ENCODE data around the gene ZIC4. TPM values are rescaled to one million over a fixed set of nuclear protein-coding genes. Genes with fewer than 3 reads are reported as not detected.

ZIC4 gene
- total and polyA plus RNA-seq, 10 donors = not detected

DNA sequence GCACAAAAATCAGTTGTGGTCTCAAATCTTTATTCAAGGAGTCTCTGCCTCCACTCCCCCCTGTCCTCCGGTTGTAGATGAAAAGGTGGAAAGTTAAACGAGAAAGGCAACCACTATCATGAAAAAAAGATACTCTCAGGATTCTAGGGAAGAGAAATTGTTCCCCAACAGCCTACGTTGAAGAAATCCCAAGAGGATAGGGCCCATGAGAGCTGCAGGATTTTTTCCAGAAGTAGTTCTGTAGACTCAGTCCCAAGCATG is 17.1 kb upstream of the ZIC4 start:
- intact Hi-C loops (cut with DNase I; ENCODE audit: low total_unique reads) = no loop called here
- no peak for TF ChIP-seq POLR2AphosphoS5 (IDR thresholded peaks at IDR 0.05)
- TF ChIP-seq POLR2A (IDR thresholded peaks at IDR 0.05) = no peak
- TF ChIP-seq, protein P1, sequence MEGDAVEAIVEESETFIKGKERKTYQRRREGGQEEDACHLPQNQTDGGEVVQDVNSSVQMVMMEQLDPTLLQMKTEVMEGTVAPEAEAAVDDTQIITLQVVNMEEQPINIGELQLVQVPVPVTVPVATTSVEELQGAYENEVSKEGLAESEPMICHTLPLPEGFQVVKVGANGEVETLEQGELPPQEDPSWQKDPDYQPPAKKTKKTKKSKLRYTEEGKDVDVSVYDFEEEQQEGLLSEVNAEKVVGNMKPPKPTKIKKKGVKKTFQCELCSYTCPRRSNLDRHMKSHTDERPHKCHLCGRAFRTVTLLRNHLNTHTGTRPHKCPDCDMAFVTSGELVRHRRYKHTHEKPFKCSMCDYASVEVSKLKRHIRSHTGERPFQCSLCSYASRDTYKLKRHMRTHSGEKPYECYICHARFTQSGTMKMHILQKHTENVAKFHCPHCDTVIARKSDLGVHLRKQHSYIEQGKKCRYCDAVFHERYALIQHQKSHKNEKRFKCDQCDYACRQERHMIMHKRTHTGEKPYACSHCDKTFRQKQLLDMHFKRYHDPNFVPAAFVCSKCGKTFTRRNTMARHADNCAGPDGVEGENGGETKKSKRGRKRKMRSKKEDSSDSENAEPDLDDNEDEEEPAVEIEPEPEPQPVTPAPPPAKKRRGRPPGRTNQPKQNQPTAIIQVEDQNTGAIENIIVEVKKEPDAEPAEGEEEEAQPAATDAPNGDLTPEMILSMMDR (IDR thresholded peaks at IDR 0.05 in 8 of 11, conservative IDR thresholded peaks at IDR 0.05 in 3 of 11) = no peak
- DNase-seq = no peak
- Histone ChIP-seq H3K36me3 (no peaks in the 10 kb centered on the region), H3K4me3 (peak overlapping the region in 1 of 8 donors; percentile 1), H3K9me3 (peaks cover 0 to 28% (median 0%) of the 10 kb centered on the region in 8 donors), H3K4me1 (peaks cover 0 to 10% (median 9%) of the 10 kb centered on the region in 6 donors), H3K27ac (no peak overlapping the region), H3K27me3 (replicated peaks in 1 of 7) (peaks cover 13 to 93% (median 82%) of the 10 kb centered on the region in 7 donors)
- 2 to 8% (median 5%) methylated on average over 3 of the region's 3 CpGs for WGBS, 5 donors

GRCh38 chr3:147422601-147423536 is 16.5 kb upstream of the ZIC4 start:
- TF ChIP-seq POLR2A (IDR thresholded peaks at IDR 0.05) (no peak), POLR2AphosphoS5 (IDR thresholded peaks at IDR 0.05) (no peak)
- TF ChIP-seq, protein P1 (IDR thresholded peaks at IDR 0.05 in 8 of 11, conservative IDR thresholded peaks at IDR 0.05 in 3 of 11) = no peak
- Histone ChIP-seq H3K4me1 (peaks cover 0 to 10% (median 9%) of the 10 kb centered on the region in 6 donors), H3K27ac (no peak overlapping the region), H3K4me3 (peak overlapping the region in 1 of 8 donors; percentile 1), H3K27me3 (replicated peaks in 1 of 7) (peaks cover 13 to 97% (median 83%) of the 10 kb centered on the region in 7 donors), H3K36me3 (no peaks in the 10 kb centered on the region), H3K9me3 (peaks cover 0 to 28% (median 0%) of the 10 kb centered on the region in 8 donors)
- WGBS, 5 donors = 6 to 14% (median 9%) methylated on average over 36 of the region's 36 CpGs
- intact Hi-C loops (cut with DNase I; ENCODE audit: low total_unique reads) = no loop called here
- DNase-seq = no peak

- TF ChIP-seq, protein P1 (IDR thresholded peaks at IDR 0.05 in 8 of 11, conservative IDR thresholded peaks at IDR 0.05 in 3 of 11) = no peak
- TF ChIP-seq POLR2A (IDR thresholded peaks at IDR 0.05) (no peak), POLR2AphosphoS5 (IDR thresholded peaks at IDR 0.05) (no peak)
- no peak overlapping the region for H3K27ac ChIP-seq
- H3K9me3 ChIP-seq = peaks cover 0 to 28% (median 0%) of the 10 kb centered on the region in 8 donors
- H3K27me3 ChIP-seq (replicated peaks in 1 of 7) = peaks cover 13 to 97% (median 90%) of the 10 kb centered on the region in 7 donors
- DNase-seq = no peak
- intact Hi-C loops (cut with DNase I; ENCODE audit: low total_unique reads) = no loop called here
- WGBS, 5 donors = 9 to 15% (median 12%) methylated on average over 15 of the region's 15 CpGs
- H3K4me3 ChIP-seq = no peak overlapping the region
- H3K4me1 ChIP-seq = peaks cover 0 to 10% (median 9%) of the 10 kb centered on the region in 6 donors
- no peaks in the 10 kb centered on the region for H3K36me3 ChIP-seq
These were observed 15.9 kb upstream of the ZIC4 start for GRCh38 chr3:147422196-147422595.

DNA sequence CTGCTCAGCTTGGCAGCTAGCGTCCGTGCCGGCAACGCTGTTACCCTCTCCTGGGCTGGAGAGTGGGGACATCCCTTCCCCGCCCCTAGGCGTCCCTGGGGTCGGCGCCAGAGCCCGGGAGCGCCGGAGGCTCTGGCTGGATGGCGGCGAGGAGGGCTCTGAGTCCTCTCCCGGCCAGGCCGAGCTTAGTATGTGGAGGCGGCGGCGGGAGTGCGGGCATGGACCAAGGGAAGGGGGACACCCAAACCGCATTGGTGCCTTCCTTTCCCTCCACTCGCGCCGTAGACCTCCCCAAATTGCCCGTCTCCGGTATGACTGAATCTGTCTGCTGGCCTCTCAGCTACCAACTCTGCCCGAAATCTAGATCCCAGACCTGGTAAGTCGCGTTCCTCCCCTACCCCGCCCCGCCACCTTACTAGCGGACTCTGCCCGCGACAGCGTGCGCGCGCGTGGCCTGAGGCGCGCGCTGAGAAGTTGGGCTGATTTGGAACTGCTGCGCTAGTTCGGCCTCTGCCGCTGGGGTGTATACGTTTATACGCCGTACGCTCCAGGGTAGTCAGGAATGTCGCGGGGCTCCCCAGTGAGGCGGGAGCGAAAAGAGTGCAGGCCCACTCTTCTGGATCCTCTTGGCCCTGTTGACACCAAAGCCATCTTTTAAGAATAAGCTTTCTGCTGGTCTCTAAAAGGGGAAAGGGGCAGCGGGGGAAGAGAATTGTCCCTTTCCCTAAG is 15.0 kb upstream of the ZIC4 start:
- WGBS, 5 donors = 10 to 21% (median 12%) methylated on average over 22 to 53 of the region's 53 CpGs
- Histone ChIP-seq H3K27me3 (replicated peaks in 1 of 7) (peaks cover 13 to 99% (median 92%) of the 10 kb centered on the region in 7 donors), H3K9me3 (peaks cover 0 to 28% (median 0%) of the 10 kb centered on the region in 8 donors), H3K4me1 (peaks cover 0 to 10% (median 9%) of the 10 kb centered on the region in 6 donors), H3K27ac (no peak overlapping the region), H3K4me3 (no peak overlapping the region), H3K36me3 (no peaks in the 10 kb centered on the region)
- intact Hi-C loops (cut with DNase I; ENCODE audit: low total_unique reads) = no loop called here
- no peak for TF ChIP-seq POLR2A (IDR thresholded peaks at IDR 0.05)
- TF ChIP-seq, protein P1 (IDR thresholded peaks at IDR 0.05 in 8 of 11, conservative IDR thresholded peaks at IDR 0.05 in 3 of 11) = no peak
- TF ChIP-seq POLR2AphosphoS5 (IDR thresholded peaks at IDR 0.05) = no peak
- no peak for DNase-seq
